Measurements from ENCODE around the gene ZNF423.

ZNF423 gene

GRCh38 chr16:49490321-49490705 lies 365.6 kb downstream of the ZNF423 start:
- FAIRE-seq (no peak), DNase-seq (ENCODE audit: insufficient read length, low spot score) (no peak)
- TF ChIP-seq, protein P1, sequence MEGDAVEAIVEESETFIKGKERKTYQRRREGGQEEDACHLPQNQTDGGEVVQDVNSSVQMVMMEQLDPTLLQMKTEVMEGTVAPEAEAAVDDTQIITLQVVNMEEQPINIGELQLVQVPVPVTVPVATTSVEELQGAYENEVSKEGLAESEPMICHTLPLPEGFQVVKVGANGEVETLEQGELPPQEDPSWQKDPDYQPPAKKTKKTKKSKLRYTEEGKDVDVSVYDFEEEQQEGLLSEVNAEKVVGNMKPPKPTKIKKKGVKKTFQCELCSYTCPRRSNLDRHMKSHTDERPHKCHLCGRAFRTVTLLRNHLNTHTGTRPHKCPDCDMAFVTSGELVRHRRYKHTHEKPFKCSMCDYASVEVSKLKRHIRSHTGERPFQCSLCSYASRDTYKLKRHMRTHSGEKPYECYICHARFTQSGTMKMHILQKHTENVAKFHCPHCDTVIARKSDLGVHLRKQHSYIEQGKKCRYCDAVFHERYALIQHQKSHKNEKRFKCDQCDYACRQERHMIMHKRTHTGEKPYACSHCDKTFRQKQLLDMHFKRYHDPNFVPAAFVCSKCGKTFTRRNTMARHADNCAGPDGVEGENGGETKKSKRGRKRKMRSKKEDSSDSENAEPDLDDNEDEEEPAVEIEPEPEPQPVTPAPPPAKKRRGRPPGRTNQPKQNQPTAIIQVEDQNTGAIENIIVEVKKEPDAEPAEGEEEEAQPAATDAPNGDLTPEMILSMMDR (IDR thresholded peaks at IDR 0.05; ENCODE audit: insufficient read depth, missing control alignments): no peak

DNA sequence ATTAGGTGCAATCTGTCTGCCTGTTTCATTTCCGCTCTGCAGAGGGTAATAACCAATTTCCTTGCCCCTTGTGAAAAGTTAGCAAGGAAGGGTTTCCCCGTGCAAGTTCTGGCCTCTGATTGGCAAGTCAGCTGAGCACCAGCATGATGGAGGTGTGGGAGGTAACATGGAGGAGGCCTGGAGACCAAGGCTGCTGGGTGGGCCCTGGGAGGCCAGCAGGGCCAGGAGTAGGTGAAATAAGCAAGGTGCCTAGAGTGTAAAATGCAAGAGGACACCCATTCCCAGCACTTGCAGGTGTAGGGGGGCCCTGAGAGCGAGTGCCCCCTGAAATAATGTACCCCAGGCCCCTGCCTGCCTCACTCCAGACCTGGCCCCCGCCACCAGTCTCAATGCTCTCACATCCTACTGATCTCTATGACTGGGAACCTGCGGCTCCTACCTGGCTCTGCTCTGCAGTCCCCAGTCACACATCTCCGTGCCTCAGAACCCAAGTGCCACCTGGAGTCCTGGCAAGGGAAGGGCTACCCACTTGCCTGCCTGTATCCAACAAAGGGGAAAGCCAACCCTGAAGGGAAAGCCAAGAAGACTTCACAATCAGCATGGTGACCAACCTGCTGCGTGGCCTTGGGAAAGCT lies 366.1 kb downstream of the ZNF423 start:
- DNase-seq (ENCODE audit: insufficient read length, low spot score): no peak
- TF ChIP-seq, protein P1 (IDR thresholded peaks at IDR 0.05; ENCODE audit: insufficient read depth, missing control alignments): no peak
- no peak for FAIRE-seq

- TF ChIP-seq, protein P1 (IDR thresholded peaks at IDR 0.05; ENCODE audit: insufficient read depth, missing control alignments): no peak
- FAIRE-seq (no peak), DNase-seq (ENCODE audit: insufficient read length, low spot score) (no peak)
These were observed 367.0 kb downstream of the ZNF423 start for GRCh38 chr16:49488740-49489525.

DNA sequence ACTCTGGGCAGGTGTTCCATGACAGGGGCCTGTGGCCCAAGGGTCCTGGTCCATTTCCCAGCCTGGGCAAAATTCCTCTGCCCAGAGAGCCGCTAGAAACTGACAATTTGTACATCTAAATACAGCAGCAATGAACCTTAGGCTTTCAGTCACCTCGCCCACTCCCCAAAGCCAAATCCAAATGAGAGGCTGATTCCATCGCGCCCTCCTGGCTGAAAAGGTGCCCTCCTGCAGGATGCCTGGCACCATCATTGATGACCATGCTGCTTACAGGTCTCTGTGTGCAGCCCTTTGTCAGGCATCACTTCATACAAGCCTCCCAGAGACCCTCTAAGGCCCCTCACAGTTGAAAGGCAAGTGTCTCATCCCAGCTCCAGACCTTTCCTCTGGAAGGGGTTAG lies 367.6 kb downstream of the ZNF423 start:
- FAIRE-seq (no peak), DNase-seq (ENCODE audit: insufficient read length, low spot score) (no peak)
- TF ChIP-seq, protein P1 (IDR thresholded peaks at IDR 0.05; ENCODE audit: insufficient read depth, missing control alignments): no peak

- TF ChIP-seq, protein P1 (IDR thresholded peaks at IDR 0.05; ENCODE audit: insufficient read depth, missing control alignments): no peak
- no peak for DNase-seq (ENCODE audit: insufficient read length, low spot score)
- no peak for FAIRE-seq
These were observed 368.2 kb downstream of the ZNF423 start for GRCh38 chr16:49487746-49488145.

DNA sequence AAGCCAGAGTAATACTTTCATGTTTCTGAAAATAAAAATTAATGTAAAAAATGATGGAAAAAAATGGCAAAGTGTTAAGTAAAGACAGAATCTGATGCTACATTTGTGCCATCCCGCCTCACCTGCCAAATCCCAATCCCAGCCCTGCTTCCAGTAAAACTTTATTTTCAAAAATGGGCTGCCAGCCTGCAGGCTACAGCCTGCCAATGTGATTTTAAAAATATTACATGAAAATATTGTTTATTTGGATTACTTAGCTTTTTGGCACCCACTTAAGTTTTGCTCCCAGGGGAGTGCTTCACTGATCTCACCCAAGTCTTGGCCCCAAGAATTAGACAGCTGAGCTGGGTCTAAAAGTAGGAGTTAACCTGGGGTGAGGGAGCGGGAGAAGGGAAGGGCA lies 369.5 kb downstream of the ZNF423 start:
- FAIRE-seq: no peak
- TF ChIP-seq, protein P1 (IDR thresholded peaks at IDR 0.05; ENCODE audit: insufficient read depth, missing control alignments): no peak
- no peak for DNase-seq (ENCODE audit: insufficient read length, low spot score)

DNA sequence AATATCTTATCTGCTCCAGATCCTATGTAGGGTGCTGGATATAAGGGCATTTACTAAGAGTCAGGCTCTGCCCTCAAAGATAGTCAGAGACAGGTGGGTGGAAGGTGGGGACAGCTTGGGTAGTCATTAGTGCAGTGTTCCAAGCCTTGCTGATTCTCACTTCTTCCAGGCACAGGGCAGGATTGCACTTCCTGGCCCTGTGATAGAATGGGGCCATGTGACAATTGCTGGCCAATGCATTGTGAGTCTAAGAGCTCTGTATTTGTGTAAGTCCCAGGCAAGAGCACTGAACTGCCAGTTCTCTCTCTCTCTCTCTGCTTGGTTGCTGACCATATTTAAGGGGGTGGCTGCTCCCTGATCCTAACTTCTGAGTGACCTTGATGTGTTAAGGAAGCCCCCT lies 370.2 kb downstream of the ZNF423 start:
- TF ChIP-seq, protein P1 (IDR thresholded peaks at IDR 0.05; ENCODE audit: insufficient read depth, missing control alignments): no peak
- DNase-seq (ENCODE audit: insufficient read length, low spot score) (no peak), FAIRE-seq (no peak)
